Stimulated activated CD8-positive, alpha-beta memory T cell treated with anti-CD3 and anti-CD28 coated beads, Interleukin-12 subunit alpha, Interleukin-12 subunit beta, amount 100 ng/mL, for 24 hours (primary cell): ENCODE data around the gene GTPBP10.
A peak's percentile ranks its signal among the peaks of the same experiment; 100 is the strongest.

Experiments
- DNase-seq: peaks from one replicate; pipeline ENCODE4 v3.0.0-alpha.2; 2020; ENCODE audit errors: extremely low read depth

Gene GTPBP10

DNA sequence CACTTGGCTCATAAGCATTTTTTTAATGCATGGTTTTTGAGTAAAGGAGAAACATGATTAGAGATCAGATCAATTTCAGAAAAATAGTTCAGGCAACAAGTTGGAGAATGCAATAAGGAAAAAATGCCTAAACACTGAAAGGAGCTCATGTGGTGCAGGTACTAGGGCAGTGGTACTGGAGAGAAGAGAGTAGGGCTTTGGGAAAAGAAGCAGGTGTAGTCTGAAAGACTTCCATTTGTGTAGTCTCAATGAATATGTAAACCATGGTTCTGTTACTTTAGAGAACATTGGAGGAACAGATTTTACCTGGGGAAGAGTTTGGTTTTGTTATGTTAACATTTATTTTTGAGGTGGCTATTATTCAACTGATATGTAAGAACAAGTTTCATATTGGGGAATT, 5.5 kb downstream of the GTPBP10 start:
- no peak for DNase-seq

DNA sequence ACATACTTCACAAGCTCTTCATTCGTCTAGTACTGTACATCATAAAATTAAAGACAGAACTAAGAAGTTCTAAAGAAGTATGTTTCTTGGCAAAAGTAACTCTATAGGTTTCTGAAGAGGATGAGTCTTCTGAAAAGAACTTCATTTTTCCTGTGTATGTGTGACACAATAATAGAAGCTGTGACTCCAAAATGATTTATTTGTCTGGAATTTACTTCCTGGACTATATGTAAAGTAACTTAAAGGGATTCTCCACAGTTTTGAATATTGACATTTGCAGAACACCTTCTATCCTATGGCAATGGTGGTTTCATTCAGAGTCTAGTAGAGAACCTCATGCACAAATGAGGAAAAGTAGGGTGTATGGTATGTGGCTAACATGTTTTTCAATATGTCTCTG, 36.9 kb downstream of the GTPBP10 start:
- DNase-seq: no peak

DNA sequence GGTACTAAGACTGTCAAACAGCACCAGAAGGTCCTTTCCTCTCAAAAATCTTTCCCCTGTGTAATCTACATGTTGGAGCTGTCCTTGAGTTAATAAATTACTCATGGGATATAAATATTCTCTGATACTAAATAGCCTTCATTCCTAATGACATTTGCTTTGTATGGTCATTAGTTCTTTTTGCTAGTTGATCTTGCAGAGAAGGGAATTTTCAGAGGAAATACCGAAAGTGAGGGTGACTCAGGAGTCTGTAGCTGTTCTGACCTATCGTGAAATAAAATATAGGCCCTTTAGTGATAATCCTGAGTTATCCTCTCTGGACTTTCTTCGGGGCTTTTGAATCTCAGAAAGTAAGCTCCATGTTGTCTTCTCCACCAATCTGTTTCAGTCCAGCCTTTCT, 37.3 kb downstream of the GTPBP10 start:
- no peak for DNase-seq

- DNase-seq: no peak
Observed at GRCh38 chr7:90384433-90384832, 37.9 kb downstream of the GTPBP10 start.

DNA sequence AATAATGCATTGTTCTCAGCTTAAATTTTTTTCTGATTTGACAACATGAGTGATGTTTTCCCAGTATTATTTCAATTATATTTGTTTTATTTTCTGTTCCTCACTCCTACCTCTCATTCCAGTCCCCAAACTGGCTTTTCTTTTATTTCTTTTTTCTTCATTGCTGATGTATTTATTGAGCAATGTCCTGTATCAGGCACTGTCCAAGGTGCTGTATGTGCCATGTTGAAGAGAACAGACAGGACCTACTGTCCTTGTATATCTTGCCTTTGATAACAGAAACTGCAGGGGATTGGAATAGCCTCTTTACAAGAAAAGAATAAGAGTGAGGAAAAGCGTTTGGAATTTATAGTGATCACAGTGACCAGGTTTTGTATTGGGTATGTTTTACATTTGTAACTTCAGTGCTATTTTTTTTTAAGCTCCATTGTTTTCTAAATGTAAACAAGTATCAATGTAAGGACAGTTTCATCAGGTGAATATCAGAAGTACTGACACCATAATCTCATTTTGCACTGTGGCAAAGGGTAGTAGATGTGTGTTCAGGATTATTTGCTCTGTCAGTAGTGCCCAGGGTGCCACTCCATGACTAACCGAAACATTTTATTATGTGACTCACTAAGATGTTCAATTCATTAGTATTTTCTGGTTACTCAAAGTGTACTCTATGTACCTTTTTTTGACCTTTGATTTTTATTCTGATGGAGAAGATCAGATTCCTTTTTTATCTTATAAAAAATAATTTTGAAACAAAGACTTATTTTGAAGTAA, 41.1 kb downstream of the GTPBP10 start:
- DNase-seq: no peak

- DNase-seq: no peak
Observed at GRCh38 chr7:90390926-90391325, 44.4 kb downstream of the GTPBP10 start.

DNA sequence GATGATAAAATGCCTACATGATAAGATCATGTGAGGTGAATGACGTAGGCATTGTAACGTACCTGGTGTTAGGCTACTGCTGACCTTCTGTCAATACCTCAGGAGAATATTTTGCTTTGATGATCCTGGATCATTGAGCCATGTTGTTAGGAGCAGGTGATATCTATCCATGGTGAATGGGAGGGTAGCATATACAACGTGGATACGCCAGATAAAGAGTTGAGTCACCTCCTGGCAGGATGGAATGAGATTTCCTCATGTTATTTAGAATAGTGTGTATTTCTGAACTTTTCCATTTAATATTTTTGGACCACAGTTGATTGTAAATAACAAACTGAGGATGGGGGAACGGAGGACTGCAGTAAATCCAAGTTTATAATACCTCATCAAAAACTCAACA, 45.0 kb downstream of the GTPBP10 start:
- no peak for DNase-seq

GRCh38 chr7:90396420-90396819, 49.9 kb downstream of the GTPBP10 start:
- no peak for DNase-seq

DNA sequence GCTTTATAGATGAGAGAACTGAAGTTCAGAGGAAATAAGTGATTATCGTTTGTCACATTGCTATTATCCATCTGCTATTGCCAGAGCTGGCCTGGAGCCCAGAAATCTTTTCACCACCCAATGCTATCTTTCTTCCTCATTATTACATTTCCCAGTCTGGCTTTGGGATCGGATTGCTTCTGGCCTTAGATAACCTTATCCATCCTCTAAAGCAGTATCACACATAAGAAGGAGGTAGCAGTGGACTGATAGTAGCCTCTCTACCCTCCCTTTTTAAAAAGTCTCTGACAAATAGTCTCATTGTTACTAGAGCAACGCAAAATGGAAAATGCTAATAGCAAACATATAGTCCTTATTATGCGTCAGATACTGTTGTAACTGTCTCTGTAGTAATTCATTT, 55.5 kb downstream of the GTPBP10 start:
- no peak for DNase-seq

DNA sequence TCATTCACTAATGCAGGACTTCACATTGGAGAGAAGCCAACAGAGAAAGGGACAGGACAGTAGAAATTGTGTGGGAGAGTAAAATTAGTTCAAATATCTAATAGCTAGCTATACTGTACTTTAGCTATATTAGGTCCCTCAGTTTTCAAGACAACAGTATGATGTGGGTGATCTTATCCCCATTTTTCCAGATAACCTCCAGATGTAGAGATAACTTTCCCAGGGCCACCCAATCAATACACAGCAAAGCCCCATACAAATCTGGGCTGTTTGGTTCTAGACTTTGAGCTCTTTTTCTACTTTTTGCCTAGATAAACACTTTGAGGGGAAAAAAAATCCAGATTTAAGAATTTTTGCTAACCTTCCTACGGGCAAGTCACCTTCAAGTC, 56.3 kb downstream of the GTPBP10 start:
- DNase-seq: no peak

DNA sequence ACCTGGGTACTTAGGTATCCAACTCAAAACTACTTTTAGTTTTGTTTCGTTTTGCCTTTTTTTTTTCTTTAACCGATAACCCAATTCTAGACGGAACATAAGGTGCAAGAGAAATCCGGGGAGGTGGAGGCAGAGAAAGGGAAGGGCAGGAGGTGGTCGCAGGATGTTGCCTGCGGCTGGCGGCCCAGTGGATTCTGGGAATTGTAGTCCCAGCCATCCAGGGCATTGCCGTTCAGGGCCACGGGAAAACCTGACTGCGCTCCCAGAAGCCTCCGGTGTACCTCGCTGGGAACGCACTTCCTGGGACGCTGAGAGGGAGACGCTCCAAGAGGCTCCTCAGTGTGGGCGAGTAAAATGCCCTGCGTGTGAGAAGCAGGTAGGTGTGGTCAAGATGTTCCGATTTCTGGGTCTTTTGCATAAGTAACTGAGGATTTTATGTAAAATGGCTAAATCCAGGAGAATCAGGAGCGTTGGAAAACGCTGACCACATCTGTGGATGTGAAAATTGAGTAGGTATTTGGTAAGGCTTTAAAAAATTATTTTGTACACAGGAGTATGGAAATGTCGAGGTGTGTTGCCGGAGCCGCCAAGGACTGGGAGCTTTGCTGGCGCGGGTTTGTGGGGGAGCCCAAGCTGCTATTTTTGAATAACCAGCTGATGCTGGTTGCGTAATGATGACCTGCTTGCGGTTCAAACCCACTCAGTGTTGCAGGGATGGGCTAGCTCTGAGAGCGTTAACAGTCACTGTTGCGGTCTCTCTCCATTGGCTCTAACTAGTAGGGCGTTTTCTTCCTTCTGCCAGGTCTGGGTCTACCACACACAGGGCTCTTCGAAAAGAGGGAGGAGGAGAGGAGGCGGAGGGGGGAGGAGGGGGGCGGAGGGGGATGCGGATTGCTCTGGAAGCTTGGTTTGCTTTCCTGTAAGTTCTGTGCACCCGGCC, 56.9 kb downstream of the GTPBP10 start, which contains the start of gene CLDN12:
Gene CLDN12, plus strand, starts transcription at position 288 of the 940 bp plus-strand sequence. CDS start 9,216 bp downstream, outside the sequence.
- DNase-seq: peak; percentile 55

- no peak for DNase-seq
Observed at GRCh38 chr7:90404777-90405176, 58.3 kb downstream of the GTPBP10 start.

DNA sequence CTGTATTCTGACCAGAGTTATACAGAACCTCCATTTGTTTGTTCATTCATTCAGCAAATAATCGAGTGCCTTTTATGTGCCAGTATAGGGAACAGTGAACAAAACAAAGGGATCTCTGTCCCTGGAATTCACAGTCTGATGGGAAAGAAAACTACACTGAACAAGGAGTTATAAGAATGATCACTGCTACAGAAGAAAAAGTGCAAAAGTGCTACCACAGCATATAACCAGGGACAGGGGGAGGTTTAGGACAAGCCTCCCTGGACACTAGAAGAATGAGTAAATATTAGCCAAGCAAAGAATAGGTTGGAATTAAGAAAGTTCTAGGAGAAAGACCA, 60.9 kb downstream of the GTPBP10 start:
- DNase-seq: no peak

GRCh38 chr7:90408142-90408541, 61.6 kb downstream of the GTPBP10 start:
- DNase-seq: no peak

DNA sequence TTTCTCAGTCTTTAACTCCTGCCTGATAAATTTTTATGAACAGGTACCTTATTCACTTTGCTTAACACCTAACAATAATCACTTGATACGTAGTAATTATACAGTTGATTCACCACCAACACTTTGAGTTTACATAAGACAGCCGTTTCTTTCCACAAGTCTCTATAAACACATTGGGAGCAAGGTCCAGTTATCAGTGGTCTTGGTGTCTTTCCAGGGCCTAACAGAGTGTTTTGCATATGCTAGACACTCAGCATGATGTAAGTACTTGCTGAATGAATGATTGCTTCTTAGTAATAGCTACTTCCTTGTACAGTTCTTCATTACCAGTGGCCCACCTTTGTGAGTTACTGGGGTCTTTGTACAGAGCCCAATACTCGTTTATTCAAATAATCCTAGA, 63.2 kb downstream of the GTPBP10 start:
- DNase-seq: no peak

DNA sequence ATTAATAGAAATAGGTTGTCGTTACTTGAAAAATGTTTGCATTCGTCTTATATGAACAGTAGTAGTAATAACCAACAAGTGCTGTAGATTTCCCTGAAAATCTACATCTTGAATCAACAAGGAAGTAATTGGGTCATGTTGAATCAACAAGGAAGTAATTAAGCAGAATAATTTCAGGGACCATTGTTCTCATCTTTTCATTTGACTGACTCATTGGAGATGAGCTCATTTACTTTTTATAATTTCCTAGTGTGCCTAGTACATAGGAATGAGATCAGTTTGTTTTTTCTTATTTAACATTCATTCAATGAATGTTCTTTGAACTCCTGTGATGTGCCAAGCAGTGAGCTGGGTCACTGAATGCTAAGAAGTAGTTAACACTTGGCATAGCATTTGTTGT, 65.0 kb downstream of the GTPBP10 start:
- DNase-seq: no peak

DNA sequence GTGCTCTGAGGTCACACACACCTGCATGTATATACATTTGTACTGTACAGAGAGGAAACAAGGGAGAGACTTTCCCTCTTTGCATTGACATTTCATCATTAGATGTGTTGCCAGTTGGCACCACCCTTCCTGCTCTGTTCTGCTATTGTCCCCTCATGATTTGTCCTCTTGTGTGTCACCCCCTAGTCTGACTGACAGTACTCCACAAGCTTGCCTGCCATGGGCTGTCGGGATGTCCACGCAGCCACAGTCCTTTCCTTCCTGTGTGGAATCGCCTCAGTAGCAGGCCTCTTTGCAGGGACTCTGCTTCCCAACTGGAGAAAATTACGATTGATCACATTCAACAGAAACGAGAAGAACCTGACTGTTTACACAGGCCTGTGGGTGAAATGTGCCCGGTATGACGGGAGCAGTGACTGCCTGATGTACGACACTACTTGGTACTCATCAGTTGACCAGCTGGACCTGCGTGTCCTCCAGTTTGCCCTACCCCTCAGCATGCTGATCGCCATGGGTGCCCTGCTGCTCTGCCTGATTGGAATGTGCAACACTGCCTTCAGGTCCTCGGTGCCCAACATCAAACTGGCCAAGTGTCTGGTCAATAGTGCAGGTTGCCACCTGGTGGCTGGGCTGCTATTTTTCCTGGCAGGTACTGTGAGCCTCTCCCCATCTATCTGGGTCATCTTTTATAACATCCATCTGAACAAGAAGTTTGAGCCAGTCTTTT, 66.1 kb downstream of the GTPBP10 start:
- DNase-seq: no peak

- no peak for DNase-seq
Observed at GRCh38 chr7:90413185-90413528, 66.6 kb downstream of the GTPBP10 start.

DNA sequence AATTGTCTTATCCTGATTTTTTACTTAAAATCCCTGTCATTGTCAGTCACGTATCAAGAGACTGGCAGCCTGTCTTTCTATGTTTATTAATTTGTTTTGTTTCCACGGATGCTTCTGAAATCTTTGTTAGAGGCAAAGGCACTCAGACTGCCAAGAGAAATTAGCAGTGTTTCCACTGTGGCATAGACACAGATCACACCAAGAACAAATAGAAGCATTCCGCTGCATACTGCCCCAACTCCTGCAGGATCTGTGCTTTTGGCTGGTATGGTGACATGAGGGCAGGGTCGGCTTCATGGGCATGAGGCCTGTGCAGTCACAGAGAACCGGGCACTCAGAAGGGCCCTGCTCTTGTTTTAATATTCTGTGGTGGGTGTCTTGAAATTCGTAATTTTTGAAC, 75.1 kb downstream of the GTPBP10 start:
- no peak for DNase-seq

GRCh38 chr7:90424720-90425119, 78.2 kb downstream of the GTPBP10 start:
- no peak for DNase-seq

DNA sequence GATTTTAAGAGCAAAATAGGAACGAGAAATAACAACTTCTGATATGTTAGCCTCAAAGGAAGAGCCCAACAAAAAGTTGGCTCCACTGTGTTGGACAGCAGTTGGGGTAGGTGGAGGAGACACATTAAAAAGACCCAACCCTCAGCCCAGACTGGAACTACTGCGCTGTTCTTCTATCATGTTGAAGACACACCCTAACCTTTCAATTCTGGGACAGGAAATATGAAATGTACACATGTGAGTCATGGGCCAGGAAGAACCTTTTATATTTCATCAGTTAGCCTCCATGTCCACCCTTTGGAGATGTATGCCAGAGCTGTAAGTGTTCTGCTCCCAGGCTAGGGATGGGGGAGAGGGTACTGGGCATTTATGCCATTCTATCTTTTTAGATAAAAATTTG, 78.9 kb downstream of the GTPBP10 start:
- no peak for DNase-seq
